ENCODE data around the gene SCYGR3. TPM values are rescaled to one million over a fixed set of nuclear protein-coding genes. Genes with fewer than 3 reads are reported as not detected.

Gene SCYGR3
- total and polyA plus RNA-seq, 4 donors, result not detected

DNA sequence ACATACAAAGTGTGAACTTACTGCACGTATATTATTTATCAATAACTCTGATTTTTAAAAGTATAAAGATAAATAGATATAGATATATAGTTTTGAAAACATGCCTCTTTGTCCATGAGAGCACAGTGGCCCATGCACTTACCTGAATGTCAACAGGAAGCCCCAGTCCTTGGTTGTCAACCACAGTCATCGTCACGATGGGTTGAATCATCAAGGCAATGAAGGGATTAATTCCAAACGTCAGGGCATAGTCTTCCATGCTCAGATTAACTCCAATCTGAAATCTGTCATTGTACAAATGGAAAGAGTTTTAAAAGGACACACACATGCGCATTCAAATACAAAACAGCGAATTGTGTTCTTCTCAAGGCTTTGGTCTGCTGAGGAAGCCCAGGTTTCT lies 18.2 kb upstream of the SCYGR3 start:
- 87% methylated on average over 6 of the region's 6 CpGs for WGBS
- no peaks in the 10 kb centered on the region for H3K27me3 ChIP-seq (ENCODE audit: control insufficient read depth in 4 of 4, insufficient read depth in 4 of 4, low read length in 3 of 4)
- no peak for TF ChIP-seq JUND (IDR thresholded peaks at IDR 0.05)
- no peak for TF ChIP-seq HNF4G (IDR thresholded peaks at IDR 0.05)
- TF ChIP-seq, protein P1, sequence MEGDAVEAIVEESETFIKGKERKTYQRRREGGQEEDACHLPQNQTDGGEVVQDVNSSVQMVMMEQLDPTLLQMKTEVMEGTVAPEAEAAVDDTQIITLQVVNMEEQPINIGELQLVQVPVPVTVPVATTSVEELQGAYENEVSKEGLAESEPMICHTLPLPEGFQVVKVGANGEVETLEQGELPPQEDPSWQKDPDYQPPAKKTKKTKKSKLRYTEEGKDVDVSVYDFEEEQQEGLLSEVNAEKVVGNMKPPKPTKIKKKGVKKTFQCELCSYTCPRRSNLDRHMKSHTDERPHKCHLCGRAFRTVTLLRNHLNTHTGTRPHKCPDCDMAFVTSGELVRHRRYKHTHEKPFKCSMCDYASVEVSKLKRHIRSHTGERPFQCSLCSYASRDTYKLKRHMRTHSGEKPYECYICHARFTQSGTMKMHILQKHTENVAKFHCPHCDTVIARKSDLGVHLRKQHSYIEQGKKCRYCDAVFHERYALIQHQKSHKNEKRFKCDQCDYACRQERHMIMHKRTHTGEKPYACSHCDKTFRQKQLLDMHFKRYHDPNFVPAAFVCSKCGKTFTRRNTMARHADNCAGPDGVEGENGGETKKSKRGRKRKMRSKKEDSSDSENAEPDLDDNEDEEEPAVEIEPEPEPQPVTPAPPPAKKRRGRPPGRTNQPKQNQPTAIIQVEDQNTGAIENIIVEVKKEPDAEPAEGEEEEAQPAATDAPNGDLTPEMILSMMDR (IDR thresholded peaks at IDR 0.05; ENCODE audit: low read depth, low read length, missing input control), result no peak
- TF ChIP-seq EGR1 (IDR thresholded peaks at IDR 0.05; ENCODE audit: low read depth in 2 of 2), result no peak
- TF ChIP-seq RAD21 (IDR thresholded peaks at IDR 0.05), result no peak
- H3K9me3 ChIP-seq (ENCODE audit: control insufficient read depth in 4 of 4, low read length in 3 of 4), result no peaks in the 10 kb centered on the region
- H3K27ac ChIP-seq (ENCODE audit: low read depth in 1 of 2, low read length in 2 of 2), result no peak overlapping the region
- DNase-seq (ENCODE audit: low spot score), result no peak
- H3K4me1 ChIP-seq (ENCODE audit: control insufficient read depth in 4 of 4, insufficient read depth in 4 of 4, low read length in 3 of 4), result no peaks in the 10 kb centered on the region
- no peak overlapping the region for H3K4me3 ChIP-seq (ENCODE audit: low read depth in 1 of 3, low read length in 3 of 3)
- H3K36me3 ChIP-seq (ENCODE audit: control insufficient read depth in 4 of 4, insufficient read depth in 3 of 4, low read depth in 1 of 4, low read length in 3 of 4), result no peaks in the 10 kb centered on the region
- no peak overlapping the region for H3K9ac ChIP-seq (ENCODE audit: low read depth in 1 of 2, low read length in 2 of 2)

DNA sequence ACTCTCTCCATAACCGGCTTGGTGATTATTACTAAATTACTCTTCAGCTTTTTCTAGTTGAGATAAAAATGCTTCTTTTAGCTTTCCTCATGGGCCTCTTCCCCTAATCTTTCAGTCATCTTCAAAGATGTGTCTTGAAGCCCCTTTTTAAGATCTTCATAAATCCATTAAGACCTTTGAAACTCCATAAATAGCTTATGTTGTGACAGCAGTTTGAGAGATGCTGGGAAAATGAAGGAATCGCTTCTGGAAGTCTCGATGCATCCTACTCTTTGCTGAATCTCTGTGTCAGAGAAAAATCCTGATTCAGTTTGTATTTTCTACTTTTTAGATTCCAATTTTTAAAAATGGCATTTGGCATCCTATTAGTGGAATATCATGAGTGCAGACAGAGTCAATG lies 15.7 kb upstream of the SCYGR3 start:
- no peaks in the 10 kb centered on the region for H3K36me3 ChIP-seq (ENCODE audit: control insufficient read depth in 4 of 4, insufficient read depth in 3 of 4, low read depth in 1 of 4, low read length in 3 of 4)
- no peak overlapping the region for H3K4me3 ChIP-seq (ENCODE audit: low read depth in 1 of 3, low read length in 3 of 3)
- no peak for DNase-seq (ENCODE audit: low spot score)
- no peak overlapping the region for H3K27ac ChIP-seq (ENCODE audit: low read depth in 1 of 2, low read length in 2 of 2)
- H3K4me1 ChIP-seq (ENCODE audit: control insufficient read depth in 4 of 4, insufficient read depth in 4 of 4, low read length in 3 of 4), result no peaks in the 10 kb centered on the region
- WGBS, result 90% methylated on average over 3 of the region's 3 CpGs
- no peak overlapping the region for H3K9ac ChIP-seq (ENCODE audit: low read depth in 1 of 2, low read length in 2 of 2)
- no peaks in the 10 kb centered on the region for H3K9me3 ChIP-seq (ENCODE audit: control insufficient read depth in 4 of 4, low read length in 3 of 4)
- no peak for TF ChIP-seq YY1 (IDR thresholded peaks at IDR 0.05)
- TF ChIP-seq NR2F2 (IDR thresholded peaks at IDR 0.05), result no peak
- H3K27me3 ChIP-seq (ENCODE audit: control insufficient read depth in 4 of 4, insufficient read depth in 4 of 4, low read length in 3 of 4), result no peaks in the 10 kb centered on the region

DNA sequence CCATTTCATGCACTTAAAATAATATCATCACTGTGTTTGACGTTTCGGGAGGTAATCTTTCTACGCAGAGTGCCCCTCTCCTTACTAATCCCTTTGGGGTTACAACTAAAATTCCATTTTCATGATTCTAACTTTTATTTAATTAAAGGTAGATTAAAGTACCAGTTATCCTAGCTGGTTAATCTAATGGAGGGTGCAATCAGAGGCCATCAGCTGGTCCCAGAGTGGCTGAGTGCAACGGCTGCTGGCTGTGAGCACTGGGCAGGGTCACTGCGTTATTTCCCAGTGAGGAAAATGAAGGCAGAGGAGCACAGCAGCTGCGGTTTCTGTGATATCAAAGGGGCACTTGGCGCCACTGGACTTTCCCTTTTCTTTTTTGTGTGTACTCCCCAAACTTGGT lies 14.8 kb upstream of the SCYGR3 start:
- WGBS, result 70% methylated on average over 7 of the region's 7 CpGs
- no peaks in the 10 kb centered on the region for H3K27me3 ChIP-seq (ENCODE audit: control insufficient read depth in 4 of 4, insufficient read depth in 4 of 4, low read length in 3 of 4)
- H3K27ac ChIP-seq (ENCODE audit: low read depth in 1 of 2, low read length in 2 of 2), result no peak overlapping the region
- H3K4me1 ChIP-seq (ENCODE audit: control insufficient read depth in 4 of 4, insufficient read depth in 4 of 4, low read length in 3 of 4), result no peaks in the 10 kb centered on the region
- DNase-seq (ENCODE audit: low spot score), result no peak
- no peaks in the 10 kb centered on the region for H3K9me3 ChIP-seq (ENCODE audit: control insufficient read depth in 4 of 4, low read length in 3 of 4)
- no peak overlapping the region for H3K9ac ChIP-seq (ENCODE audit: low read depth in 1 of 2, low read length in 2 of 2)
- TF ChIP-seq, protein P1 (IDR thresholded peaks at IDR 0.05; ENCODE audit: low read depth, low read length, missing input control), result no peak
- TF ChIP-seq GABPA (IDR thresholded peaks at IDR 0.05 in 1 of 2, conservative IDR thresholded peaks at IDR 0.05 in 1 of 2), result no peak
- TF ChIP-seq HNF4A (conservative IDR thresholded peaks at IDR 0.05), result no peak
- TF ChIP-seq, protein P2, sequence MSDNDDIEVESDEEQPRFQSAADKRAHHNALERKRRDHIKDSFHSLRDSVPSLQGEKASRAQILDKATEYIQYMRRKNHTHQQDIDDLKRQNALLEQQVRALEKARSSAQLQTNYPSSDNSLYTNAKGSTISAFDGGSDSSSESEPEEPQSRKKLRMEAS (IDR thresholded peaks at IDR 0.05), result no peak
- TF ChIP-seq FOXA2 (IDR thresholded peaks at IDR 0.05), result no peak
- no peak for TF ChIP-seq HNF4G (IDR thresholded peaks at IDR 0.05)
- TF ChIP-seq RXRA (IDR thresholded peaks at IDR 0.05), result no peak
- TF ChIP-seq, protein P3, sequence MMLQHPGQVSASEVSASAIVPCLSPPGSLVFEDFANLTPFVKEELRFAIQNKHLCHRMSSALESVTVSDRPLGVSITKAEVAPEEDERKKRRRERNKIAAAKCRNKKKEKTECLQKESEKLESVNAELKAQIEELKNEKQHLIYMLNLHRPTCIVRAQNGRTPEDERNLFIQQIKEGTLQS (IDR thresholded peaks at IDR 0.05), result no peak
- H3K36me3 ChIP-seq (ENCODE audit: control insufficient read depth in 4 of 4, insufficient read depth in 3 of 4, low read depth in 1 of 4, low read length in 3 of 4), result no peaks in the 10 kb centered on the region
- H3K4me3 ChIP-seq (ENCODE audit: low read depth in 1 of 3, low read length in 3 of 3), result no peak overlapping the region
